Suprapubic skin (tissue), 4 donors: Measurements from ENCODE around the gene PAM16.

Experiments used
- CTCF ChIP-seq, 2 donors: fragments of 200-600 bp in 1 of 2; fragments of 450-650 bp in 1 of 2; sonication (generic) in 1 of 2; IDR thresholded peaks; one replicate each; pipeline ENCODE4 v1.5.1; 2016 to 2019; ENCODE audit warnings: antibody characterized with exemption in 2 of 2, mild to moderate bottlenecking in 1 of 2, moderate library complexity in 1 of 2
- EP300 ChIP-seq: sonication (generic); formaldehyde crosslinking; IDR thresholded peaks from one replicate; pipeline ENCODE4 v1.6.1; 2017; ENCODE audit warnings: antibody characterized with exemption
- POLR2AphosphoS5 ChIP-seq, 3 donors: sonication (generic); formaldehyde crosslinking; IDR thresholded peaks; one replicate each; pipeline ENCODE4 v1.6.1; 2017; ENCODE audit warnings: antibody characterized with exemption in 3 of 3

- TF ChIP-seq EP300 (no peak), CTCF (IDR thresholded peaks at IDR 0.05) (no peak), POLR2AphosphoS5 (IDR thresholded peaks at IDR 0.05) (no peak)
Measured at GRCh38 chr16:4366016-4366415, 14.9 kb upstream of the PAM16 start.
